ENCODE measurements around the gene SPACA4.

GRCh38 chr19:48637449-48637947 is 31.0 kb downstream of the SPACA4 start:
- TF ChIP-seq SIN3A (IDR thresholded peaks at IDR 0.05; ENCODE audit: borderline replicate concordance in 2 of 2, control insufficient read depth in 1 of 2, low read depth in 2 of 2, low read length in 2 of 2): peak in 1 of 2 experiments; percentile 18; a peak in 1 of 4 replicates
- TF ChIP-seq HMBOX1 (IDR thresholded peaks at IDR 0.05): no peak
- TF ChIP-seq NR4A1 (CRISPR knock-in tag; IDR thresholded peaks at IDR 0.05): no peak
- TF ChIP-seq NR4A1 (tag; IDR thresholded peaks at IDR 0.05): no peak
- TF ChIP-seq CTCF (IDR thresholded peaks at IDR 0.05 in 2 of 3, conservative IDR thresholded peaks at IDR 0.05 in 1 of 3; ENCODE audit: insufficient read depth in 2 of 3, low read depth in 1 of 3, low read length in 3 of 3): no peak; a peak in 1 of 6 replicates
